MCF 10A (cell line): ENCODE measurements around the gene KCNT2. TPM values are rescaled to one million over a fixed set of nuclear protein-coding genes. Genes with fewer than 3 reads are reported as not detected.

ENCODE experiments used
- BruUV-seq: library from RNA; stranded (reverse); fragments of 400-500 nt; replicated peaks from 2 replicates; lab custom pipeline; 2021; lab: Mats Ljungman, UMichigan
- CTCF ChIA-PET: fragments of 300-600 bp; sonication (Branson Sonifier 250); formaldehyde crosslinking; extraction: SDS; loops from one replicate; lab custom pipeline; 2021; ENCODE audit warnings: antibody characterized with exemption, inconsistent platforms; lab: Yijun Ruan, JAX
- POLR2A ChIA-PET: fragments of 300-600, 350-650 bp; sonication (Branson Sonifier 250); formaldehyde crosslinking; extraction: SDS; loops from one replicate; lab custom pipeline; 2020; ENCODE audit warnings: antibody characterized with exemption, inconsistent platforms; lab: Yijun Ruan, JAX
- DNase-seq: peaks from one replicate; pipeline ENCODE4 v3.0.0-alpha.2; 2018; ENCODE audit not compliant: unreplicated experiment
- H3K27ac Mint-ChIP-seq: one replicate; pipeline ENCODE4 v1.8.0; 2022; ENCODE audit warnings: mild to moderate bottlenecking, low read depth, mixed read lengths; ENCODE audit not compliant: unreplicated experiment
- H3K27me3 Mint-ChIP-seq: one replicate; pipeline ENCODE4 v1.8.0; 2022; ENCODE audit warnings: mixed read lengths; ENCODE audit not compliant: insufficient read depth, unreplicated experiment
- H3K36me3 Mint-ChIP-seq: one replicate; pipeline ENCODE4 v1.8.0; 2022; ENCODE audit warnings: mild to moderate bottlenecking, moderate library complexity, mixed read lengths; ENCODE audit not compliant: insufficient read depth, unreplicated experiment
- H3K4me1 Mint-ChIP-seq: one replicate; pipeline ENCODE4 v1.8.0; 2022; ENCODE audit warnings: mixed read lengths; ENCODE audit not compliant: insufficient read depth, unreplicated experiment
- H3K4me3 Mint-ChIP-seq: one replicate; pipeline ENCODE4 v1.8.0; 2022; ENCODE audit warnings: mild to moderate bottlenecking, moderate library complexity, mixed read lengths; ENCODE audit not compliant: unreplicated experiment
- H3K9me3 Mint-ChIP-seq: one replicate; pipeline ENCODE4 v1.8.0; 2022; ENCODE audit warnings: mixed read lengths; ENCODE audit not compliant: unreplicated experiment
- intact Hi-C: fragments of 100-400 bp; cut with micrococcal nuclease; formaldehyde crosslinking; loops from 2 replicates; pipeline ENCODE4 v1.14.1; 2022
- total RNA-seq: library from RNA; stranded (reverse); gene quantifications from 2 replicates; pipeline ENCODE4 v1.2.3, GENCODE V29; 2022
- TF ChIP-seq, protein P1 (sequence below): fragments of 200-600 bp; IDR thresholded peaks from one replicate; pipeline ENCODE4 v1.8.0; 2022; ENCODE audit warnings: antibody characterized with exemption, mild to moderate bottlenecking; ENCODE audit not compliant: unreplicated experiment

Gene KCNT2
- total RNA-seq, 1 experiment from 2014 or later = 1.5 TPM

- BruUV-seq = no TSS peak
- TF ChIP-seq, protein P1, sequence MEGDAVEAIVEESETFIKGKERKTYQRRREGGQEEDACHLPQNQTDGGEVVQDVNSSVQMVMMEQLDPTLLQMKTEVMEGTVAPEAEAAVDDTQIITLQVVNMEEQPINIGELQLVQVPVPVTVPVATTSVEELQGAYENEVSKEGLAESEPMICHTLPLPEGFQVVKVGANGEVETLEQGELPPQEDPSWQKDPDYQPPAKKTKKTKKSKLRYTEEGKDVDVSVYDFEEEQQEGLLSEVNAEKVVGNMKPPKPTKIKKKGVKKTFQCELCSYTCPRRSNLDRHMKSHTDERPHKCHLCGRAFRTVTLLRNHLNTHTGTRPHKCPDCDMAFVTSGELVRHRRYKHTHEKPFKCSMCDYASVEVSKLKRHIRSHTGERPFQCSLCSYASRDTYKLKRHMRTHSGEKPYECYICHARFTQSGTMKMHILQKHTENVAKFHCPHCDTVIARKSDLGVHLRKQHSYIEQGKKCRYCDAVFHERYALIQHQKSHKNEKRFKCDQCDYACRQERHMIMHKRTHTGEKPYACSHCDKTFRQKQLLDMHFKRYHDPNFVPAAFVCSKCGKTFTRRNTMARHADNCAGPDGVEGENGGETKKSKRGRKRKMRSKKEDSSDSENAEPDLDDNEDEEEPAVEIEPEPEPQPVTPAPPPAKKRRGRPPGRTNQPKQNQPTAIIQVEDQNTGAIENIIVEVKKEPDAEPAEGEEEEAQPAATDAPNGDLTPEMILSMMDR = no peak
- ChIA-PET CTCF (interaction anchor here (0.8 kb wide), 1 partner anchor 9 kb away, joined by 3 read pairs; no protein-coding TSS in a partner anchor), POLR2A (no interaction called here)
- Mint-ChIP-seq H3K36me3 (peaks cover 6% of the 10 kb centered on the region), H3K27ac (no peak overlapping the region), H3K4me3 (no peak overlapping the region), H3K9me3 (peaks cover 7% of the 10 kb centered on the region), H3K4me1 (no peaks in the 10 kb centered on the region), H3K27me3 (no peaks in the 10 kb centered on the region)
- intact Hi-C loops = no loop called here
- DNase-seq = no peak
These were observed 227.9 kb downstream of the KCNT2 start for GRCh38 chr1:196380316-196380715.

DNA sequence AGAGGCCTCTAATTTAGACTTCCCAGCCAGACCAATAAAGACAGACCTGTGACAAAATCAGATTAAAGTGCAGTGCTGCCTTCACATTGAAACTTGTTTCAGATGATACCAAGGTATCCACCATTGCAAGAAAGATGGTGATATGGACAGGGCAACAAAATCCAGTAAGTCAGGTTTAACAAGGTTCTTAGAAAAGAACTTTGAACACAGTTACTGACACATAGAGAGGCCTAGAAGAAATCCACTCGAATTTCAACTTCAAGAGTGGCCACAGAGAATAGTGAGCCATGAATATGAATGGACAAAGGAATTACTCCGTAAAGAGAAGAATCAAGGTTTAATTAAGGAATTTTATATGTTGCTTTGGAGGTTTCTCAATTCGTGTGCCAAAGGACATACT lies 230.4 kb downstream of the KCNT2 start:
- ChIA-PET POLR2A (no interaction called here), CTCF (no interaction called here)
- Mint-ChIP-seq H3K36me3 (peaks cover 6% of the 10 kb centered on the region), H3K27me3 (no peaks in the 10 kb centered on the region), H3K27ac (no peak overlapping the region), H3K9me3 (peaks cover 6% of the 10 kb centered on the region), H3K4me1 (no peaks in the 10 kb centered on the region), H3K4me3 (no peak overlapping the region)
- intact Hi-C loops = no loop called here
- DNase-seq = no peak
- TF ChIP-seq, protein P1 = no peak
- no TSS peak for BruUV-seq

DNA sequence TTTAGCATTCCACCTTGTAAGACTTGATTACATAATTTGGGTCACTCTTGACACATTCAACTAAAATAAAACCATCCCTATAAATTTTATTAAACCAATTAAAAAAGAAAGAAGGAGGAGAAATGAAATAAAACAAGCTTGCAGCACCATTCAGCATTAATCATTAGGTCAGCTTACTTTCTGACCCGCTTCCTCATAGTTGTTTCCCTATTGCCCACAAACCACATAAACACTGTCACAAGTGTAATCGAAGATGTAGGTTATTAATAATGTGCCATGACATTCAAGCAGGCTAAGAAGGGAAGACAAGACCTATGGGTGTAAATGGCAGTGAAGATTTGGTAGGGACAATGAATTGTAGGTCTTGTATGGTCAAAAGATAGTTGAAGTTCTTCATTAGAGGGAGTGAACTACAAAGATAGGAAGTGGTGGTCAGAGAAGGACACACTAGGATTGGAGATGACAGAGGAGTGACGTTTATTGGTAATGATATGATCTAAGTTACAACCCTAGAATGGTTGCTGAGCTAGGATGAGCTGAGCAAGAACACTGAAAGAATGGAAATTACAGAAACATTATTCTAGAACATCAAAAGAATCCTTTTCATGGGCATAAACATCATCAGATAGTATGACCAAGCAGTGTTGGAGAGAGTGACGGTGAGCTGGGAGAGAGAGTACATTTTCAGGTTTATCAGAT lies 231.5 kb downstream of the KCNT2 start:
- CTCF ChIA-PET = interaction anchor here (0.6 to 1.2 kb wide), 5 partner anchors 17 to 1993 kb away, joined by 3 read pairs; no protein-coding TSS in a partner anchor
- H3K27ac Mint-ChIP-seq = no peak overlapping the region
- BruUV-seq = no TSS peak
- H3K4me1 Mint-ChIP-seq = no peaks in the 10 kb centered on the region
- H3K9me3 Mint-ChIP-seq = no peaks in the 10 kb centered on the region
- peaks cover 6% of the 10 kb centered on the region for H3K36me3 Mint-ChIP-seq
- intact Hi-C loops = no loop called here
- H3K27me3 Mint-ChIP-seq = no peaks in the 10 kb centered on the region
- POLR2A ChIA-PET = interaction anchor here (1.3 kb wide), 1 partner anchor 17 kb away, joined by 3 read pairs; no protein-coding TSS in a partner anchor
- TF ChIP-seq, protein P1 = no peak
- no peak overlapping the region for H3K4me3 Mint-ChIP-seq
- DNase-seq = no peak

DNA sequence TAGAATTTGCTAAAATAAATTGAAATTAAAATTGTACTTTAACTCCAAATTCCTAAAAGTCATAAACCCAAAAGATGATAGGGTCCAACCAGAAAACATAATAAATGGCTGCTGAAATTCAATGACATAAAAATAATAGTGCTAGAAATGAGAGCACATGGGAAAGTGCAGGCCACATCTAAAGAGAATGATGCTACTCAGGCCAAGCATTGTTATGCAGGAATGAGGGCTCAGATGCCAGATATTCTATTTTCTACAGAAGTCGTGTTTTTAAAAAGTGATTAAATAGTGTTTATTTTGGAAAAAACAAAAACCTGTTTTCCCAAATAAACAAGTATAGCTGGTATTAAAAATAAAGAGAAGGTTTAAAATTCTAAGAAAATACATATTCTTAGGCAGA lies 234.4 kb downstream of the KCNT2 start:
- CTCF ChIA-PET = no interaction called here
- intact Hi-C loops = no loop called here
- no TSS peak for BruUV-seq

More for the DNA sequence above, 234.4 kb downstream of the KCNT2 start:
- H3K4me1 Mint-ChIP-seq = no peaks in the 10 kb centered on the region
- H3K27me3 Mint-ChIP-seq = no peaks in the 10 kb centered on the region
- H3K4me3 Mint-ChIP-seq = no peak overlapping the region
- TF ChIP-seq, protein P1 = no peak
- peaks cover 6% of the 10 kb centered on the region for H3K36me3 Mint-ChIP-seq
- no peak for DNase-seq
- POLR2A ChIA-PET = no interaction called here
- no peak overlapping the region for H3K27ac Mint-ChIP-seq
- no peaks in the 10 kb centered on the region for H3K9me3 Mint-ChIP-seq
